Measurements from ENCODE around the gene ERC2.
"Not testable (repeated sequence)": the region's sequence is repeated elsewhere in the genome, so short reads cannot be mapped to it uniquely, and the experiment has no call there.

Gene ERC2

GRCh38 chr3:55511895-55512570 is 956.2 kb downstream of the ERC2 start:
- no peak for DNase-seq (ENCODE audit: low spot score)
- no peak for TF ChIP-seq CTCF (IDR thresholded peaks at IDR 0.05; ENCODE audit: poor library complexity, severe bottlenecking)
- Histone ChIP-seq H3K4me1 (ENCODE audit: insufficient read depth, poor library complexity, severe bottlenecking) (peaks cover 11% of the 10 kb centered on the region), H3K4me3 (ENCODE audit: severe bottlenecking) (no peak overlapping the region), H3K9me3 (ENCODE audit: severe bottlenecking) (no peaks in the 10 kb centered on the region), H3K27me3 (ENCODE audit: insufficient read depth, poor library complexity, severe bottlenecking) (no peaks in the 10 kb centered on the region), H3K36me3 (ENCODE audit: low read depth) (no peaks in the 10 kb centered on the region), H3K27ac (ENCODE audit: poor library complexity, severe bottlenecking) (peak overlapping the region; percentile 45)
- ATAC-seq (ENCODE audit: low read depth), result peak; percentile 92

- no peaks in the 10 kb centered on the region for H3K27me3 ChIP-seq (ENCODE audit: insufficient read depth, poor library complexity, severe bottlenecking)
- H3K27ac ChIP-seq (ENCODE audit: poor library complexity, severe bottlenecking), result no peak overlapping the region
- no peak overlapping the region for H3K4me3 ChIP-seq (ENCODE audit: severe bottlenecking)
- peaks cover 11% of the 10 kb centered on the region for H3K4me1 ChIP-seq (ENCODE audit: insufficient read depth, poor library complexity, severe bottlenecking)
- no peaks in the 10 kb centered on the region for H3K36me3 ChIP-seq (ENCODE audit: low read depth)
- H3K9me3 ChIP-seq (ENCODE audit: severe bottlenecking), result no peaks in the 10 kb centered on the region
- no peak for TF ChIP-seq CTCF (IDR thresholded peaks at IDR 0.05; ENCODE audit: poor library complexity, severe bottlenecking)
- ATAC-seq (ENCODE audit: low read depth) (no peak), DNase-seq (ENCODE audit: low spot score) (no peak)
These were observed 959.9 kb downstream of the ERC2 start for GRCh38 chr3:55508335-55508734.

GRCh38 chr3:55507808-55508207 is 960.5 kb downstream of the ERC2 start:
- Histone ChIP-seq H3K4me1 (ENCODE audit: insufficient read depth, poor library complexity, severe bottlenecking) (peaks cover 11% of the 10 kb centered on the region), H3K9me3 (ENCODE audit: severe bottlenecking) (no peaks in the 10 kb centered on the region), H3K4me3 (ENCODE audit: severe bottlenecking) (no peak overlapping the region), H3K27ac (ENCODE audit: poor library complexity, severe bottlenecking) (no peak overlapping the region), H3K27me3 (ENCODE audit: insufficient read depth, poor library complexity, severe bottlenecking) (no peaks in the 10 kb centered on the region), H3K36me3 (ENCODE audit: low read depth) (no peaks in the 10 kb centered on the region)
- DNase-seq (ENCODE audit: low spot score) (no peak), ATAC-seq (ENCODE audit: low read depth) (no peak)
- no peak for TF ChIP-seq CTCF (IDR thresholded peaks at IDR 0.05; ENCODE audit: poor library complexity, severe bottlenecking)

GRCh38 chr3:55505776-55506175 is 962.5 kb downstream of the ERC2 start:
- Histone ChIP-seq H3K4me1 (ENCODE audit: insufficient read depth, poor library complexity, severe bottlenecking) (no peaks in the 10 kb centered on the region), H3K27me3 (ENCODE audit: insufficient read depth, poor library complexity, severe bottlenecking) (no peaks in the 10 kb centered on the region), H3K4me3 (ENCODE audit: severe bottlenecking) (no peak overlapping the region), H3K36me3 (ENCODE audit: low read depth) (no peaks in the 10 kb centered on the region), H3K27ac (ENCODE audit: poor library complexity, severe bottlenecking) (no peak overlapping the region), H3K9me3 (ENCODE audit: severe bottlenecking) (no peaks in the 10 kb centered on the region)
- ATAC-seq (ENCODE audit: low read depth), result 0 out of 3 replicates have a peak, but pooled peaks have one; percentile 17
- TF ChIP-seq CTCF (IDR thresholded peaks at IDR 0.05; ENCODE audit: poor library complexity, severe bottlenecking), result no peak
- no peak for DNase-seq (ENCODE audit: low spot score)

- DNase-seq (ENCODE audit: low spot score); ATAC-seq (ENCODE audit: low read depth): not testable (repeated sequence)
These were observed 963.2 kb downstream of the ERC2 start for GRCh38 chr3:55505102-55505501.

More at GRCh38 chr3:55505102-55505501, 963.2 kb downstream of the ERC2 start:
- not testable (repeated sequence) for H3K4me1 ChIP-seq (ENCODE audit: insufficient read depth, poor library complexity, severe bottlenecking); H3K36me3 ChIP-seq (ENCODE audit: low read depth); H3K4me3 ChIP-seq (ENCODE audit: severe bottlenecking); H3K9me3 ChIP-seq (ENCODE audit: severe bottlenecking); H3K27ac ChIP-seq (ENCODE audit: poor library complexity, severe bottlenecking); H3K27me3 ChIP-seq (ENCODE audit: insufficient read depth, poor library complexity, severe bottlenecking)
- peak; percentile 42 for TF ChIP-seq CTCF (IDR thresholded peaks at IDR 0.05; ENCODE audit: poor library complexity, severe bottlenecking)

All from RWPE2 (cell line).